HG03060 (cell line): ENCODE measurements around the gene LBHD2.

Experiments
- ATAC-seq: cut with Tn5 transposase; IDR thresholded peaks from one replicate; pipeline ENCODE4 v1.9.1; 2021; ENCODE audit warnings: low read depth, moderate number of reproducible peaks; ENCODE audit not compliant: unreplicated experiment

LBHD2 gene

DNA sequence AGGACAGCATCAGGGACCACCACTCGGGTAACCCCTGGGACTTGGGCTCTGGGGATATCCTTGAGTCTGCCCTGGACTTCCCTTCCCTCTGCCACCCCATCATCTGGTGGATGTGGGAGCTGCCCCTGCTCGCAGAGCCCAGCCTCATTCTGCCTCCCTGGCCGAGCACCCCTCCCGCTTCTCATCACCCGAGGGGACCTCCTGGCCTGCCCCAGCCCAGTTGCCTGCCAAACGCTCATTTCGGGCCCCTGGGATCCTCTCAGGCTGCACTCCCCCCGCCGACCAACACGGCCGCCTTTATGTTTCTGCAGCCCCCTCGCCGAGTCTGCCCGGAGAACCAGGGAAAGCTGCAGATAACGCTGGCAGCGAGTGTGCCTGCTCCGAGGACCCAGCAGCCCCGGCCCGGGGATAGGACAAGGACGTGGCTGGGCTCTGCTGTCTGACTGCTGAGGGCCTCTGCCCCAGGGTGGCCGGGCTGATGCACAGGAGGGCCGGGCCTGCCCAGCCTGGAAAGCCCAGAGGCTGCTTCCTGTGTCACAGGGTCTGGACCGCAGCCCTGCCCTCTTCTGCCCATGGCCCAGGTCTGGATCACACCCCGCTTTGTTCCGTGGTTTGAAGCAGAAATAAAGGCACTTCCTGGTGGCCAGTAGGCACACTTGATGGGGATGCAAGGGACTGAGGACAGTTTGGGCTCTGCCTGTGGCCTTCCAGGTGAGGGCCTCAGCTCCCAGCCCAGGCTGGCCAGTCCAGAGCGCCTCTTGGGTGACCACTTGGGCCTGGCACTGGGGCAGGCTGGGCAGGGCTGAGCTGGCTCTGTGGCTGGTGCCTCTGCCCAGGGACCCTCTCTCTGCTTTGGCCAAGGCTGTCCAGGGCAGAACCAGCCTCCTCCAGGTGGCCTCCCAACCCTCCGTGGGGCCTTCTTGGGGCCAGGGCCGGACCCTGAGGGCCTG, 5.7 kb downstream of the LBHD2 start:
- no peak for ATAC-seq

DNA sequence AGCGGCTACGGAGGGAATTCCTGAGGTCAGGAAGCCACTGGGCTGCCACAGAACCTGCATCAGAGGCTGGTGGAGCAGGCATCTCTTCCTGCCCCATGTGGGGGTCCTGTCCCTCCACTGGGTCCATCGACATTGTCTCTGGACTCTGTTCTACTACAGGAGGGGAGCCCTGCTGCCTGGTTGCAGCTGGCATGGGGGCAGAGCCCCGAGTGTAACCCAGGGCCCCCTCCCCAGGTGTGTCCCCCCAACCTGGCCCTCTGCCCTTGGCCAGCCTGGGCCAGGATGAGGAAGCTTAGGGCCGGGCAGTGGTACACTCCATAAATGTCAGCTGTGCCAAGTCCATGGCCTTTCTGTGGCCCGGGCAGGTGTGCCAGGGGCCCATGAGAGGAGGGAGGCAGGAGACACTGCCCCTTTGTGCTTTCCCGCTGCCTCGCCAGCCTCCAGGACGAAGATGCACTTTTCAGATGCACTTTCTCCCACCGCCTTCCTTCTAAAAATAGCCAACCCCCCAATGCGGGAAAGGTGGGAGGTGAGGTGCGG, 6.5 kb downstream of the LBHD2 start:
- ATAC-seq = no peak

DNA sequence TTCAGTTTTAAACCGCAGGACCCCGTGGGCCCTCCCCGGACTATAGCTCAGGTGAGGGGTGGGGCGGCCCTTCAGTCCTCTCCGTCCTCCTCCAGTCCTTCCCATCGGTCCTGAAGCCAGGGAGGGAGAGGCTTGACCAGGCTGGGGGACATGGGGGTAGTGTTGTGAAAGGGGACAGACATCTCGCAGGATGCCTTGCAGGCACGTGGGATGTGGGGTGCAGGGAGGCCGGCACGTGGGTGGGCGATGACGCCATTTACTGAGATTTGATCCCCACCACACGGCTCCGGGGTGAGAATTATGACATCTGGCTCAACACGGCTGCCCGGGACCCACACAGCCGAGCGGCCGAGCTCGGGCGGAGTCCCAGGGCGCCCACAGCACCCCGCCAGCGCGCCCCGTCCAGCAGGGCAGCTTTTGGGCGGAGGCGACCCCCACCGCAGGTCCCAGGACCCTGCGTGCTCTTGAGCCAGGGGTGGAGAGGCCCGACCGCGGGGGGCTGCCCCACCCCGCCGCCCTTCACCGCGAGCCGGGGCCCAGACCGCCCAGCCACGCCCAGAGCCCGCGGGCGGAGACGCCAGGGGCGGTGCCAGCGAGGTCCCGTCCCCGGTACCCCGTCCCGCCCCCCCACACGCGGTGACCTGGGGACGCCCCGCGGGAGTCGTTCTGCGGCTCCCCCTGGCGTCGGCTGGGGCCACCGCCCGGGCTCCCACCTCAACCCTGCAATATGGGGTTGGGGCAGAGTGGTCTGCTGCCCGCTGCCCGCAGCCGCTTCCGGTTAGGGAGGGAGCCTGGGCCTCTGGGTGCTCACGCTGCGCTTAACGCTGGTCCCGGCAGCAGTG, 7.3 kb downstream of the LBHD2 start:
- ATAC-seq = no peak

DNA sequence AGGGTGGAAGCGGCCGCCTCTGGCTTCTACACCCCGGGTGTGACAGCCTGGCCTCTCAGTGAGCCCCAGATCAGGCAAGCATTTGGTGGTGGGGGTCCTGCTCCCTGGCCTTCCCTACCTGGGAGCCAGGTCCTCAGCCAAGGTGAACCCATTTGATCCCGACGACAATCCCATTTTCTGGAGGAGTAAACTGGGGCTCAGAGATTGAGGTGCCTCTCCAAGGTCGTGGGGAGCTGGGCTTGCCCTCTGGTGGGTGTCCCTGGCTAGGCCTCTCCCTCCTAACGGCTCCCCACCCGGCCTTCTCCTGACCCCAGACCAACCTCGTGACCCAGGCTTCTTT, 7.8 kb downstream of the LBHD2 start:
- ATAC-seq = no peak

DNA sequence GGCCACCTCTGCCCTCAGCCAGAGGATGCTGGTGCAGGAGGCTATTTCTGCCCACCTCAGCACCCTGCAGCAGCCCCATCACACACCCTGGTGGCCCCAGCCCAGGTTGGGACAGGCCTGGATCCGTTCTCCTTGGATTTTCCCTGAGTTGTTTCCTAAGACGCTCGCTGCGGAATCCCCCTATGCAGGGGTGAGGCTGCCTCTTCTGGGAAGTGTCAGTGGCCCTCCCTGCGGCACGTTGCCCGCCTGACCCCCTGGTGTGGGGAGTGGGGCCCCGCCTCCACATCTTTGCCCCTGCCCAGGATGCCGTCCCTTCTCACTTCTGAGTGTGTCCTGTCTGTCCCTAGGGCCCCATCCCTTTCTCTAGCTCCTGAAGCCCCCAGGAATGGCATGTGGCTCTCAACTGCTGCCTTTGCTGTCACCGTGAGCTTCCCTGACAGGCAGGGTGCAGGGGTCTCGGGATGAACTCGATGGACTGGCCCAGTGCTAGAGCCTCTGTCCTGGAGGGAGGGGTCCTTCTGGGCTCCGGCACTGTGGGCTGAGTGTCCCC, 9.9 kb downstream of the LBHD2 start:
- no peak for ATAC-seq

DNA sequence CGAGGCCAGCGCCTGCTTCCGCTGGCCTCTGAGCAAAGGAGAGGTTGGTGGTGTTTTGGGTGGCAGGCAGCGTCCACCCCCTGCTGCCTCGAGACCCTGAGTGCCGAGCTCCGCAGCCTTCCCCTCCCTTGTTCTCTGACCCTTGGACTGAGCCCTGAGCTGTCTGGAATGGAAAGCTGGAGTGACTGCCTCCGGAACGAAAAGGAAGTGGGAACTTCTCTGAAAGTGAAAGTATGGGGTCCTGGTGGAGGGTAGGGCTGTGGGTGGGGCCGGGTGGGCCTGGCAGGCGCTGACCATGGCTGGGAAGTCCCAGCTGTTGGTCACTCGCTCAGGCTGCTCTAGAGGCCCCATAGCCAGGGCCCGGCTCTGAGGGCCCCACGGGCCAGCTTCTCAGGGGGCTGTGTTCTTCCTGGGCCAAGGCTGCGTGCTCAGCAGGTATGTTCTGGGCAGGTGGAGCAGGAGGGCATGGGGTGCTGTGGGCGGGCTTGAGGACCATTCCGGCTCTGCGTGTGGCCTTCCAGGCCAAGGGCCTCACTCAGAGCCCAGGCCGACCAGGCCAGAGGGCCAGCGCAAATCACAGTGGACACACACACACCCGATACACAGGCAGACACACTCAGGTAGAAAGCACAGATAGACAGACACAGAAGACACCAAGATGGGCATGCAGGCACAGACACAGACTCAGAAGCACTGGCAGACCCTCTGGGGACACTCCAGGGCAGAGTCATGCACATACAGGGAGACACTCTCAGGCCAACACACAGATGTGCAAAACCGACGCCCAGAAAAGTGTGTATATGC, 10.6 kb downstream of the LBHD2 start, which contains the start of gene EXOC3L4:
TSS of gene EXOC3L4 (plus strand) at position 320 of the 804 bp plus-strand sequence. CDS start 5,495 bp downstream, outside the sequence.
- ATAC-seq = no peak

DNA sequence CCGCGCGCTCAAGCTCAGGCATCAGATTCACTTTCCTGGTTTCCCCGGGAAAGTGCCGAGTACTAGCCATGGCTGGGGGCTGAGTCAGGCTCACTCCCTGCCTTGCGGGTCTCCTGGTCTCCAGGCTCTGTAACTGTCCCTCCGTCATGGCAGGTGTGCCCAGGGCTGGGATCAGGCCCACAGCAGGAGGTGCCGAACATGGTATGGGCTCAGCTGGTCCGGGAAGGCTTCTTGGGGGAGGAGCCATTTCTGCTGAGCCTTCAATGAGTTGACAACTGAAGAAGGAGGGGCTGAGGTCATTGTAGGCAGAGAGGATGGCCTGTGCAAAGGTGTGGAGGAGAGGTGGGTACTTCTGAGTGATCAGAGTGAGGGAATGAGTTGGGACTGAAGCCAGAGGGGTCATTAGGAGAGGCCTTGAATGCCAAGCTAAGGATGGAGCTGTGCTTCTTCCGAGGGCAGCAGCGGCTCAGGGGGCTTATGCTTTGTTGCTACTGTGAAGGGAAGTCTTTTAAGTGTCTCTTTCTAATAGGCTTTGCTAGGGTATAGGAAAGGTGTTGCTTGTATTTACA, 11.3 kb downstream of the LBHD2 start:
- no peak for ATAC-seq

DNA sequence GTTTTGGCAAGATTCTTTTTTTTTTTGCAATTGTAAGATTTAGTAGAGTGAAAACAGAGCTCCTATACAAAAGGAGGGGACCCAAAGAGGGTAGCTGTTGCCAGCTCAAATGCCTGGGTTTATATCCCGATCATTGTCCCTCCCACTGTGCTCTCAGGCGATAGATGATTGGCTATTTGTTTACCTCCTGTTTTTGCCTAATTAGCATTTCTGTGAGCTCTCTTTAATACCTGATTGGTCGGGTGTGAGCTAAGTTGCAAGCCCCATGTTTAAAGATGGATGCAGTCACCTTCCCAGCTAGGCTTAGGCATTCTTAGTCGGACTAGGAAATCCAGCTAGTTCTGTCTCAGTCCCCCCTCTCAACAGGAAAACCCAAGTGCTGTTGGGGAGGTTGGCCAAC, 12.4 kb downstream of the LBHD2 start:
- ATAC-seq = no peak

DNA sequence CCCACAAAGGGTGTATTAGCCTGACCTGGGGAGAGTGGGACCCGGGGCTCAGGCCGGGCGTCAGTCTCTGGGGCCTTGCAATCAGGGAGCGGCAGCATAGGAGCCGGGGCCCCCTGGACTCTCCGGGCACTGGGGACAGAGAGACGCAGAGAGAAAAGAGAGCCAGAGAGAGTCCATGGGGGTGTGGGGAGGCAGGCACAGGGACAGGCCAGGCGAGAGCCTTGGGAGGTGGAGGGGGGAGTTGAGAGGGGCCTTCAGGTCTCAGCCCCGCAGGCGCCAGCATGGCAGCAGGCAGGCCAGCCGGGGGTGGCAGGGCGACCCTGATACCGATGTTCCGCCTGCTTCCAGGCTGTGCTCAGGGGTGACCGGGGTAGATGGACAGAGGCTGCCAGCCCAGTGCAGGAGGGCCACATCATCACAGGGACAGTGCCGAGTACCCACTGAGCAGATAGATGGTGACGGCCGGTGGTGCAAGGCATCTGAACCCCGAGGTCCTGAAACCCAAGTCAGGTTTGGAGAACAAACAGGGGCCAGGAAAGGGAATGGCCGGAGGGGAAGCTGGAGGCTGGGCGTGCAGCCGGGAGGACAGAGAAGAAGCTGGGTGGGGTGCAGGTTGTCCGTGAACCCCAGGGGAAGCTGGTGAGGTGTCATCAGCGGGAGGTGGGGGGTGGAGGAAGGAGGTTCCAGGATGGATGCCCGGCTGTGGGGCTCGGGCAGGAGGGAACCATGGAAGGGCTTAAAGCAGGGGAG, 13.4 kb downstream of the LBHD2 start:
- ATAC-seq = no peak

DNA sequence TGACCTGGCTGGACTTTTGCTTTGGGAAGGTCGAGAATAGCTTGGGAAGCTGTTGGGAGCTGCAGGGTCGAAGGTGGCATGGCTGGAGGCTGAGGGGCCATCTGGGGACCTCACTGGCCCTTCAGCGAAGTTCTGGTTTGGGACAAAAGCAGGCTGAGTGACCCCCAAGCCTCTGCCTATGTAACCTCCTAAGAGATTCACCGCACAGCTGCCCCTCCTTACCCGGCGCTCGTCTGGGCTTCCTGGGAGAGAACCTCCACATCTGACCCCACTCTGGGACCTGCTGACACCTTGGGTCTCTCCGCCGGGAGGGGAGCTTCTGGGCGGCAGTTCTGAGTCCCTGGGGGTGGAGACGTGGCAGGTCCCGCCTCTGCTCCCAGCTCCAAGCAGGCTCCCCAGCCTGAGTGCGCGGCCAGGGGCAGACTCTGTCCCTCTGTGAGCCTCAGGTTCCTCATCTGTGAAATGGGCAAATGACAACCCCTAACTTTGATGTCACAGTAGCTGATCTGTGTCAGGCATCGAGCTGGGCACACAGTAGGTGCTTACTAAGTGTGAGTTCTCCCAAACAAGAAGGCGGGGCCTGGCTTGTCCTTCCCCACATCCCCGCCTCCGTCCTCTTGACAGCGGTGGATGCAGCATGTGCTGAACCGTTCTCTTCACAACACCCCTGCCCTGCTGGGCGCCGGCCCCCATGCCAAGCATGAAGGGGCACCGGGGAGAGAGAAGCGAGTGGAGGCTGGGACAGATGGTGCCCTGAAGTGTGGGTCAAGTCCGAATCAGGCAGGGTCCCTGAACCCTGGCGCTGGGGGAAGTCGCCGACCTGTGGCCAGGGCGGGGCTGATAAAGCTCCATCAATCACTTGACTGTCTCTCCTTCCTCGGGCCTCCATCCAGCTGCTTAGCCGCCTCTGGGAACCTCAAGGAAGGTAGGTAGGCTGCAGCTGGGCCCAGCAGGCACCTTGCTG, 14.3 kb downstream of the LBHD2 start:
- ATAC-seq = no peak

DNA sequence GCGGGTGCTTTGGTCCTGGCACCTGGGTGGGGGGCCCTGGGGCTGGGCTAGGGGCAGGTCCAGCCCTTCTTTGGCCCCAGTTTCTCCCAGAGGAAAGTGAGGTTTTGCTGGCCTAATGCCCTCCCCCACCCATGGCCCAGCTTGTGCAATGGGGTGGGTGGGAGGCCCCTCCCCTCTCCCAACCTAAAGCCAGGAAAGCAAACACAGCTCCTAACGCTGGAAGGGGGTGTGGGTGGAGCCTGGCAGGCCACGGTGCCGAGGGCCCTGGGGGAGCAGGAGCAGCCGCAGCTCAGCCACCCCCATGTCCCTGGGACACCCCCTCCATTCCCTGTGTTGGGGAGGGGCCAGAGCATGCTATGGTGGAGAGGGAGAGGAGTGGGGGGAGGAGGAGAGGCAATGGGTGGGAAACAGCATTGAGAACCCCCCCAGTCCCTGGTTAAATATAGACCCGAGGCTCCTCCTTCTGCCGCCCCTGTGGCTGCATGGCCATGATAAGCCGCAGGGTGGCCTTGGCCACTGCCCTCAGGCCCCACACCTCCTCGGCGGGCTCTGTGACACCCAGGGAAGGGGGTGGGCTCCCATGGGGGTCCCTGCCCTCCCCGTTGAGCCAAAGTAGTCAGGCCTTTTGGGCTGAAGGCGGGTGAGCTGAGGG, 15.2 kb downstream of the LBHD2 start:
- ATAC-seq = no peak

DNA sequence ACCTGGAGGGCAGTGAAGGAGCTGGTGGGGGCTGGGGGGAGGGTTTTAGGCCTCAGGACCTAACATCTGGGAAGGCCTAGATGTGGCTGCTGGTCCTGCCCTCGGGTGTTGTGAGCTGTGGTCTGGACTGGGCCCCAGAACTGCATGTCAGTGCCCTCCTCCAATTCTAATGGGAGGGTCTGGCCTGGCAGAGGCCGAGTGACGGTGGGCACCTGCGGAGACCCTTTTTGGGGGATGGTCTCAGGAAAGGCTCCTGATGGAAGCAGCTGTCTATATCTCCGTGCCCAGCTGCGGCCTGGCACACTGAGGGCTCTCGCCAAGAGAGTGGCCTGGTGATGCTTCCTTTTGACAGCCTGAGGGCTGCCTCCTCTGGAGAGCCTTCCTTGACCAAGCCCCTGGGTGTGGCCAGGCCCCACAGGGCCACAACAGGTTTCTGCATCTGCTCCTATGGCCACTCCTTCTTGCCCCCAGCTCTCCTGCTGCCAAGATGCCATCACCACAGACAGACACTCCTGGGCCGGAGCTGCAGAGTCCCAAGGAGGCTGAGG, 15.8 kb downstream of the LBHD2 start:
- ATAC-seq = no peak

DNA sequence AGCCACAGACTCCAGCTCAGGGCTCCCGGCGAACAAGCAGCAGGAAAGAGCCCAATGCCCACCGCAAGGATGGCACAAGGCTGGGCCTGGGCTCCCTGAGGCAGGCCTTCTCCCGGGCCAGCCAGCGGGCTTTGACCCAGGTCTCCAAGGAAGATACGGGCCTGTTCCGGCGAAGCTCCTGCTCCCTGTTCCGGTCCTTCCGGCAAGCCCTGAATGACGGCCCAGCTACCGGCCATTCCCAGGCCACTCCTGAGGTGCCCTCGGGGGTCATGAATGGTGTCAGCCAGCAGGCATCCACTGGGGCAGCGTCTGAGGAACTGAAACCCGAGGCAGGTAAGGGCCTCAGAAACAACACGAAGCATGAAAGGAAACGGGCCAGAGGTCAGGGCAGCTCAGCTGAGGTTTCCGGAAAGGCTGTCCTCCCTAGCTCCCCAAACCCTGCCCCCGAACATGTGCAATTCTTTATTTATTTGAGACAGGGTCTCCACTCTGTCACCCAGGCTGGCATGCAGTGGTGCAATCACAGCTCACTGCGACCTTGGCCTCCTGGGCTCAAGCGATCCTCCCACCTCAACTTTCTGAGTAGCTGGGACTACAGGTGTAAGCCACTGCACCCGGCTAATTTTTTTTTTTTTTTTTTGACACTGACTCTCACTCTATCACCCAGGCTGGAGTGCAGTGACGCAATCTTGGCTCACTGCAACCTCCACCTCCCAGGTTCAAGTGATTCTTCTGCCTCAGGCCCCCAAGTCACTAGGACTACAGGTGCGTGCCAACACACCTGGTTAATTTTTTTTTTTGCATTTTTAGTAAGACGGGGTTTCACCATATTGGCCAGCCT, 16.5 kb downstream of the LBHD2 start:
- no peak for ATAC-seq

DNA sequence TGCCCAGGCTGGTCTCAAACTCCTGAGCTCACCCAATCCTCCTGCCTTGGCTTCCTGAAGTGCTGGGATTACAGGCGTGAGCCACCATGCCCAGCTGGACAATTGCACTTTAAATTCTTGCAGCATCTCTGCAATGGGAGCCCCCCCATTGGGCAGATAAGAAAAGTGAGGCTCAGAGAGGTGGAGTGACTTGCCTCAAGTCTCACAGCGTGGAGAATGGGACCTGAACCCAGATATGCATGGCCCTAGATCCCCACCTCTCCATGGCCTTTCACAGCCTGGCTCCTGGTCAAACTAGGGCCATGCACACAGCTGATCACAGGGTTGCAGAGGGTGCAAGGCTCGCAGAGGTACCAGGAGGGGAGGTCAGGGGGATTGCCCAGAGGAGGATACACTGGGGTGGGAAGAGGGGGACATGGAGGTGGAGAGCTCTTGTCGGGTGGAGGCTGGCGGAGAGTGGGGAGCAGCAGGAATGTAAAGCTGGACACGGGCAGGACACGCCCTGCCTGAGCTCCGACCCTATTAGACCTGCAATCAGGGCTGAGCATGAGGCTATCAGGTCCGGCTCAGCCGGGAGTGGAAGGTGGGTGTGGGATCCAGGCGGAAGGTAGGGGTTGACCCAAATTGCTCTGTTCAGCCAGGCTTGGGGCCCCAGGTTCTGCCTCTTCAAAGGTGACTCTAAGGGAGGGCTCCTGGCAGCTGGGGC, 17.4 kb downstream of the LBHD2 start:
- no peak for ATAC-seq

DNA sequence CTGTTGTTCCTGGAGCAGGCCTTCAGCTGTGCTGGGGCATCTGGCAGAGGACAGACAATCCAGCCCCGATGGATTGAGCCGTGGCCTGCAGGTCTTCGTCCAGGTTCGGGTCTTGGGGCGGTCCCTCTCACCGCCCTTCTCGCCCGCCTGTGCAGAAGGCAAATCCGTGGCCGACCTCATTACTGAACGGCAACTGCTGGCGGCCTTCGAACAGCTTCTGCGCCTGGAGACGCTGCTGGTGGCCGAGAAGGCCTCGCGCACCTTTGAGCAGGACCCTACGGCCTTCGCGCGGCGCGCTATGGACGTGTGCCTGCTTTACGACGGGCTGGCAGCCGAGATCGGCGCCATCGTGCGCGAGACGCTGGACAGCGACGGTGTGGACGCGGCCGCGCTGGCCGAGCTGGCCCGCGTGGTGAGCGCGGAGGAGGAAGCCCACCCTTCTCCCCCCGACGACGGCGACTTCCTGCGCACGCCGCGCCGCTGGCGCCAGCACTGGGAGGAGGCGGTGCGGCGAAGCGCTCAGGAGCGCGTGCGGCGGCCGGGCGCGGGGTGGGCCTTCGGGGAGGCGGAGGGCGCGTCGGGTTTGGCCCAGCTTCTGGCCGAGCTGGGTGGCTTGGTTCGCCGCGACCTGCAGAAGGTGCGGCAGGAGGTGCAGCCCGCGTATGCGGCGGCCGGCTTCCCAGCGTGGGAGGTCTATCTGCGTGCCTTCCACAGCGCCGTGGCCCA, 18.1 kb downstream of the LBHD2 start:
- no peak for ATAC-seq
